Ovary (tissue), 3 donors: ENCODE measurements around the gene GTPBP3.

Source experiments
- CTCF ChIP-seq, 3 donors: fragments of 450-650 bp in 2 of 3; fragments of 200-600 bp in 1 of 3; IDR thresholded peaks; one replicate each; pipeline versions ENCODE4 v1.5.1 to v1.8.0; 2016 to 2022; ENCODE audit warnings: antibody characterized with exemption in 3 of 3, mild to moderate bottlenecking in 1 of 3
- EP300 ChIP-seq: sonication (generic); formaldehyde crosslinking; IDR thresholded peaks from one replicate; pipeline ENCODE4 v1.6.1; 2017; ENCODE audit warnings: antibody characterized with exemption
- POLR2A ChIP-seq: fragments of 450-650 bp; IDR thresholded peaks from one replicate; pipeline ENCODE4 v1.6.1; 2017; ENCODE audit warnings: antibody characterized with exemption, mild to moderate bottlenecking, moderate library complexity
- donor health status: DM: no; HTN: no; CAD: no.

- TF ChIP-seq EP300 (no peak), CTCF (IDR thresholded peaks at IDR 0.05) (no peak), POLR2A (no peak)
These were observed 8.6 kb upstream of the GTPBP3 start for GRCh38 chr19:17328517-17329365.
